ENCODE measurements around the gene DEFB119. TPM values are rescaled to one million over a fixed set of nuclear protein-coding genes. Genes with fewer than 3 reads are reported as not detected.

Gene DEFB119
- total RNA-seq, 1 experiment from 2014 or later, result not detected

GRCh38 chr20:31415653-31416052 is 25.3 kb upstream of the DEFB119 start:
- no peaks in the 10 kb centered on the region for H3K9me2 ChIP-seq (ENCODE audit: insufficient read depth)
- H2AFZ ChIP-seq (ENCODE audit: low read depth, low read length, poor library complexity, severe bottlenecking), result no peak overlapping the region
- no peaks in the 10 kb centered on the region for H3K79me2 ChIP-seq (ENCODE audit: insufficient read depth, low read length)
- no peaks in the 10 kb centered on the region for H3K9me3 ChIP-seq (ENCODE audit: control insufficient read depth in 1 of 2, insufficient read depth in 1 of 2, low read depth in 1 of 2, low read length in 2 of 2)
- TF ChIP-seq FOSL1 (IDR thresholded peaks at IDR 0.05; ENCODE audit: low read depth) (no peak), MAX (IDR thresholded peaks at IDR 0.05) (no peak), CTCF (IDR thresholded peaks at IDR 0.05 in 2 of 3, conservative IDR thresholded peaks at IDR 0.05 in 1 of 3; ENCODE audit: borderline replicate concordance in 1 of 3, insufficient read depth in 1 of 3, low read depth in 2 of 3, low read length in 2 of 3) (no peak), ZNF274 (IDR thresholded peaks at IDR 0.05; ENCODE audit: low read depth, low read length) (no peak)
- intact Hi-C loops (cut with micrococcal nuclease), result no loop called here
- H3K4me3 ChIP-seq (replicated peaks in 1 of 2; ENCODE audit: low read depth in 1 of 2, low read length in 2 of 2), result no peak overlapping the region
- H3K4me2 ChIP-seq (ENCODE audit: low read length), result no peak overlapping the region
- no peaks in the 10 kb centered on the region for H3K36me3 ChIP-seq (ENCODE audit: control insufficient read depth in 1 of 2, insufficient read depth in 2 of 2, low read length in 2 of 2)
- ATAC-seq (no peak), DNase-seq (ENCODE audit: low read depth, low spot score) (no peak)
- ChIA-PET RAD21 (ENCODE audit: low non-redundant PET in 1 of 2, low total read pairs in 2 of 2, uncharacterized antibody in 2 of 2, unreplicated experiment in 2 of 2) (no interaction called here), CTCF (no interaction called here), POLR2A (no interaction called here)
- no peaks in the 10 kb centered on the region for H4K20me1 ChIP-seq (ENCODE audit: insufficient read depth)
- no peaks in the 10 kb centered on the region for H3K4me1 ChIP-seq (ENCODE audit: control insufficient read depth in 1 of 2, insufficient read depth in 2 of 2, low read length in 2 of 2)
- BruUV-seq (replicated peaks), result no TSS peak
- no peak overlapping the region for H3K27ac ChIP-seq (ENCODE audit: low read depth, low read length)
- peaks cover 8% of the 10 kb centered on the region; the same call in 1 of the 2 replicates for H3K27me3 ChIP-seq (ENCODE audit: insufficient read depth, low read length)
- no peak overlapping the region for H3K9ac ChIP-seq (ENCODE audit: low read length)

GRCh38 chr20:31414381-31414780 is 24.0 kb upstream of the DEFB119 start:
- Histone ChIP-seq H3K27ac (ENCODE audit: low read depth, low read length) (no peak overlapping the region), H3K79me2 (ENCODE audit: insufficient read depth, low read length) (no peaks in the 10 kb centered on the region), H3K4me1 (ENCODE audit: control insufficient read depth in 1 of 2, insufficient read depth in 2 of 2, low read length in 2 of 2) (no peaks in the 10 kb centered on the region), H4K20me1 (ENCODE audit: insufficient read depth) (no peaks in the 10 kb centered on the region), H3K9me3 (ENCODE audit: control insufficient read depth in 1 of 2, insufficient read depth in 1 of 2, low read depth in 1 of 2, low read length in 2 of 2) (no peaks in the 10 kb centered on the region), H3K4me2 (ENCODE audit: low read length) (no peak overlapping the region), H3K9ac (ENCODE audit: low read length) (no peak overlapping the region), H3K4me3 (replicated peaks in 1 of 2; ENCODE audit: low read depth in 1 of 2, low read length in 2 of 2) (no peak overlapping the region), H3K36me3 (ENCODE audit: control insufficient read depth in 1 of 2, insufficient read depth in 2 of 2, low read length in 2 of 2) (no peaks in the 10 kb centered on the region), H2AFZ (ENCODE audit: low read depth, low read length, poor library complexity, severe bottlenecking) (no peak overlapping the region), H3K27me3 (ENCODE audit: insufficient read depth, low read length) (peaks cover 15% of the 10 kb centered on the region; the same call in 1 of the 2 replicates), H3K9me2 (ENCODE audit: insufficient read depth) (no peaks in the 10 kb centered on the region)
- no peak for TF ChIP-seq TCF7L2 (IDR thresholded peaks at IDR 0.05; ENCODE audit: borderline replicate concordance, extremely low read depth, insufficient read depth, insufficient read length)
- TF ChIP-seq SP1 (IDR thresholded peaks at IDR 0.05; ENCODE audit: low read depth), result no peak
- TF ChIP-seq POLR2AphosphoS5 (IDR thresholded peaks at IDR 0.05; ENCODE audit: low read depth, low read length), result no peak
- TF ChIP-seq SRF (IDR thresholded peaks at IDR 0.05; ENCODE audit: low read depth), result no peak
- TF ChIP-seq EGR1 (IDR thresholded peaks at IDR 0.05; ENCODE audit: low read depth), result no peak
- TF ChIP-seq JUND (IDR thresholded peaks at IDR 0.05), result no peak
- TF ChIP-seq MAX (IDR thresholded peaks at IDR 0.05), result no peak
- ChIA-PET POLR2A (interaction anchor here (1.3 kb wide), 1 partner anchor 9 kb away, joined by 3 read pairs; no protein-coding TSS in a partner anchor), CTCF (interaction anchor here (0.5 to 3.2 kb wide), 4 partner anchors 15 to 88 kb away, joined by 3 to 28 read pairs (median 4); no protein-coding TSS in a partner anchor), RAD21 (ENCODE audit: low non-redundant PET in 1 of 2, low total read pairs in 2 of 2, uncharacterized antibody in 2 of 2, unreplicated experiment in 2 of 2) (no interaction called here)
- intact Hi-C loops (cut with micrococcal nuclease), result no loop called here
- BruUV-seq (replicated peaks), result no TSS peak
- DNase-seq (ENCODE audit: low read depth, low spot score), result no peak
- ATAC-seq, result no peak

Measured in HCT116 (cell line).